H1 (cell line): ENCODE measurements around the gene FAM47C. TPM values are rescaled to one million over a fixed set of nuclear protein-coding genes. Genes with fewer than 3 reads are reported as not detected.

Experiments
- CTCF ChIA-PET: fragments of 300-600 bp; sonication (Branson Sonifier 250); formaldehyde crosslinking; loops from one replicate; lab custom pipeline; 2021; ENCODE audit not compliant: partially characterized antibody; lab: Charles Lee
- POLR2A ChIA-PET: fragments of 300-600 bp; sonication (Branson Sonifier 250); formaldehyde crosslinking; loops from one replicate; lab custom pipeline; 2021; ENCODE audit warnings: inconsistent platforms; ENCODE audit not compliant: partially characterized antibody; lab: Charles Lee
- DNase-seq, 2 experiments: peaks; one replicate each; pipeline versions ENCODE4 v3.0.0 to v3.0.0-alpha.2; 2010 to 2022; ENCODE audit warnings: low spot score in 2 of 2, low read depth in 1 of 2, mixed read lengths in 1 of 2
- FAIRE-seq: peaks from 2 replicates; lab custom pipeline; 2011; peaks lifted over from hg19 to GRCh38; lab: Jason Lieb, UNC
- H2AFZ ChIP-seq: 2 replicates; pipeline ENCODE4 v1.8.1; 2012; ENCODE audit warnings: low read length, inconsistent platforms
- H2AK5ac ChIP-seq: 2 replicates; pipeline ENCODE4 v1.6.1; 2013; ENCODE audit warnings: low read depth, low read length
- H2BK120ac ChIP-seq: replicated peaks from 2 replicates; pipeline ENCODE3; 2013; ENCODE audit warnings: low read depth, low read length, inconsistent platforms
- H2BK12ac ChIP-seq: 2 replicates; pipeline ENCODE4 v1.6.1; 2013; ENCODE audit warnings: low read depth, low read length
- H2BK15ac ChIP-seq: 2 replicates; pipeline ENCODE4 v1.6.1; 2013; ENCODE audit warnings: low read length
- H2BK20ac ChIP-seq: 2 replicates; pipeline ENCODE4 v1.6.1; 2013; ENCODE audit warnings: low read length
- H2BK5ac ChIP-seq: 2 replicates; pipeline ENCODE4 v1.6.1; 2013; ENCODE audit warnings: low read depth, low read length
- H3K14ac ChIP-seq: 2 replicates; pipeline ENCODE4 v1.6.1; 2013; ENCODE audit warnings: inconsistent platforms; ENCODE audit not compliant: insufficient read length
- H3K18ac ChIP-seq: 2 replicates; pipeline ENCODE4 v1.6.1; 2013; ENCODE audit warnings: low read length; ENCODE audit errors: extremely low read depth
- H3K23ac ChIP-seq: 2 replicates; pipeline ENCODE4 v1.6.1; 2013; ENCODE audit warnings: inconsistent platforms; ENCODE audit not compliant: insufficient read length
- H3K23me2 ChIP-seq: 2 replicates; pipeline ENCODE4 v1.6.1; 2013; ENCODE audit warnings: low read depth, low read length
- H3K27ac ChIP-seq: 2 replicates; pipeline ENCODE4 v1.6.1; 2011; ENCODE audit warnings: low read depth, low read length, inconsistent platforms
- H3K27me3 ChIP-seq, 4 experiments: replicated peaks in 1 of 4; 1 replicate in 1 of 4; 2 replicates in 3 of 4; pipeline versions ENCODE4 v1.6.1 to v1.8.1; 2011 to 2013; ENCODE audit warnings: low read length in 3 of 4, mild to moderate bottlenecking in 3 of 4, inconsistent platforms in 2 of 4, mixed read lengths in 2 of 4, moderate library complexity in 1 of 4; ENCODE audit not compliant: control insufficient read depth in 3 of 4, insufficient read depth in 3 of 4; ENCODE audit errors: extremely low read depth in 1 of 4
- H3K36me3 ChIP-seq, 4 experiments: 2 replicates each; pipeline versions ENCODE4 v1.6.1 to v1.8.1; 2011 to 2013; ENCODE audit warnings: mild to moderate bottlenecking in 4 of 4, low read length in 3 of 4, moderate library complexity in 2 of 4, control low read depth in 1 of 4, inconsistent platforms in 1 of 4; ENCODE audit not compliant: insufficient read depth in 4 of 4, control insufficient read depth in 2 of 4
- H3K4ac ChIP-seq: replicated peaks from 2 replicates; pipeline ENCODE3; 2013; ENCODE audit warnings: low read length, low read depth, mixed read lengths, inconsistent platforms; ENCODE audit not compliant: insufficient read length
- H3K4me1 ChIP-seq, 4 experiments: replicated peaks in 1 of 4; 1 replicate in 1 of 4; 2 replicates in 3 of 4; pipeline versions ENCODE4 v1.6.1 to v1.8.1; 2011 to 2013; ENCODE audit warnings: low read length in 3 of 4, inconsistent platforms in 2 of 4, mixed read lengths in 1 of 4; ENCODE audit not compliant: insufficient read depth in 4 of 4, control insufficient read depth in 3 of 4
- H3K4me2 ChIP-seq, 2 experiments: 2 replicates each; pipeline versions ENCODE4 v1.6.1 to v1.8.1; 2011 to 2013; ENCODE audit warnings: low read depth in 2 of 2, low read length in 2 of 2, control low read depth in 1 of 2, inconsistent platforms in 1 of 2, mild to moderate bottlenecking in 1 of 2; ENCODE audit not compliant: insufficient read depth in 1 of 2
- H3K4me3 ChIP-seq, 4 experiments: fragments of 200-600, 300-600 bp in 1 of 4; sonication (generic), shearing (Covaris generic), sonication (Bioruptor Twin) in 1 of 4; 2 replicates each; pipeline versions ENCODE4 v1.5.1 to v1.8.1; 2011 to 2016; ENCODE audit warnings: low read length in 4 of 4, low read depth in 3 of 4, control low read depth in 2 of 4, inconsistent platforms in 2 of 4, mild to moderate bottlenecking in 2 of 4, mixed read lengths in 1 of 4, moderate library complexity in 1 of 4; ENCODE audit not compliant: insufficient read depth in 2 of 4; ENCODE audit errors: extremely low read depth in 1 of 4
- H3K56ac ChIP-seq: replicated peaks from 2 replicates; pipeline ENCODE3; 2013; ENCODE audit warnings: low read depth, mild to moderate bottlenecking, mixed read lengths, low read length, inconsistent platforms; ENCODE audit not compliant: insufficient read length
- H3K79me1 ChIP-seq: 2 replicates; pipeline ENCODE4 v1.6.1; 2013; ENCODE audit warnings: low read depth, low read length, control low read depth
- H3K79me2 ChIP-seq, 2 experiments: 2 replicates each; pipeline versions ENCODE4 v1.6.1 to v1.8.1; 2012 to 2013; ENCODE audit warnings: low read length in 2 of 2, mild to moderate bottlenecking in 2 of 2, inconsistent platforms in 1 of 2; ENCODE audit not compliant: insufficient read depth in 2 of 2, control insufficient read depth in 1 of 2
- H3K9ac ChIP-seq, 4 experiments: replicated peaks in 1 of 4; 1 replicate in 1 of 4; 2 replicates in 3 of 4; pipeline versions ENCODE4 v1.6.1 to v1.8.1; 2011 to 2013; ENCODE audit warnings: low read depth in 3 of 4, low read length in 3 of 4, control low read depth in 2 of 4, mild to moderate bottlenecking in 2 of 4, moderate library complexity in 2 of 4, inconsistent platforms in 1 of 4; ENCODE audit errors: extremely low read depth in 1 of 4
- H3K9me3 ChIP-seq, 2 experiments: 2 replicates each; pipeline versions ENCODE4 v1.6.1 to v1.8.1; 2012 to 2013; ENCODE audit warnings: mild to moderate bottlenecking in 2 of 2, moderate library complexity in 2 of 2, control low read depth in 1 of 2, inconsistent platforms in 1 of 2, low read depth in 1 of 2, low read length in 1 of 2, mixed read lengths in 1 of 2; ENCODE audit not compliant: insufficient read depth in 2 of 2
- H4K20me1 ChIP-seq, 2 experiments: replicated peaks in 1 of 2; 2 replicates each; pipeline versions ENCODE3 to v1.8.1; 2011 to 2013; ENCODE audit warnings: inconsistent platforms in 2 of 2, low read length in 2 of 2, mild to moderate bottlenecking in 1 of 2; ENCODE audit not compliant: insufficient read depth in 2 of 2, control insufficient read depth in 1 of 2
- H4K5ac ChIP-seq: 2 replicates; pipeline ENCODE4 v1.6.1; 2013; ENCODE audit warnings: low read length, low read depth, mixed read lengths, inconsistent platforms; ENCODE audit not compliant: insufficient read length
- H4K8ac ChIP-seq: 2 replicates; pipeline ENCODE4 v1.8.0; 2013; ENCODE audit warnings: mild to moderate bottlenecking, moderate library complexity, low read length, inconsistent platforms; ENCODE audit not compliant: insufficient read depth; ENCODE audit errors: extremely low read depth
- H4K91ac ChIP-seq: replicated peaks from 2 replicates; pipeline ENCODE3; 2013; ENCODE audit warnings: low read length, mixed read lengths, inconsistent platforms; ENCODE audit not compliant: insufficient read length
- EGR1 ChIP-seq: IDR thresholded peaks from 2 replicates; pipeline ENCODE4 v1.6.1; 2011; ENCODE audit warnings: low read depth, low read length, borderline replicate concordance
- HDAC6 ChIP-seq: IDR thresholded peaks from one replicate; pipeline ENCODE4 v1.7.1; 2012; ENCODE audit warnings: low read depth, mild to moderate bottlenecking, inconsistent platforms, low read length, moderate library complexity
- RBBP5 ChIP-seq: IDR thresholded peaks from 2 replicates; pipeline ENCODE4 v1.7.1; 2012; ENCODE audit warnings: low read depth, mild to moderate bottlenecking, inconsistent platforms, low read length, moderate library complexity, borderline replicate concordance
- RNF2 ChIP-seq: fragments of 200-900, 300-1000 bp; sonication (generic); IDR thresholded peaks from 2 replicates; pipeline ENCODE4 v1.7.1; 2016; ENCODE audit warnings: borderline replicate concordance, low read depth, mild to moderate bottlenecking, antibody characterized with exemption, low read length; ENCODE audit not compliant: poor library complexity, severe bottlenecking; ENCODE audit errors: missing control alignments
- SIRT6 ChIP-seq: IDR thresholded peaks from one replicate; pipeline ENCODE4 v1.7.1; 2012; ENCODE audit warnings: low read length, inconsistent platforms
- TAF7 ChIP-seq: optimal IDR thresholded peaks from 2 replicates; pipeline ENCODE3; 2011; ENCODE audit warnings: low read depth, mild to moderate bottlenecking, inconsistent platforms, low read length, moderate library complexity, borderline replicate concordance
- WGBS, 2 experiments: shearing (Covaris generic) in 1 of 2; methylation state at CpG; one replicate each; pipeline versions ENCODE4 v1.1.6 to v1.1.7; 2013 to 2015; ENCODE audit warnings: low lambda C conversion rate in 2 of 2, mixed read lengths in 2 of 2, inconsistent platforms in 1 of 2, low coverage in 1 of 2, missing lambda C conversion rate in 1 of 2; ENCODE audit not compliant: insufficient replicate concordance in 2 of 2, insufficient coverage in 1 of 2, insufficient read length in 1 of 2; ENCODE audit errors: extremely low coverage in 1 of 2, missing lambda C conversion rate in 1 of 2; 5-methylcytosine and 5-hydroxymethylcytosine counted together
- polyA plus RNA-seq, 7 experiments: library from polyadenylated mRNA; depleted of rRNA in 3 of 7; stranded (reverse) in 5 of 7; unstranded in 2 of 7; fragments of >200 nt in 5 of 7; fragments of 200-250 nt in 2 of 7; gene quantifications; 1 replicate in 5 of 7; 2 replicates in 1 of 7; 4 replicates in 1 of 7; pipeline versions ENCODE4 v1.2.1 to v1.2.3, GENCODE V29; 2011 to 2013; ENCODE audit warnings: missing spikeins in 2 of 7, mixed read lengths in 2 of 7
- total RNA-seq: library from RNA; stranded (reverse); fragmentation: NEBNext Ultra II Directional; extraction: Animal tissue kit (Norgen Biotek cat#: 25700); gene quantifications from 2 replicates; pipeline ENCODE4 v1.2.1, GENCODE V29; 2021

The FAM47C gene
- total and polyA plus RNA-seq, 2 of the 8 experiments (the other 6 are each of a cell fraction or from before 2014, with no cell fraction given): not detected

DNA sequence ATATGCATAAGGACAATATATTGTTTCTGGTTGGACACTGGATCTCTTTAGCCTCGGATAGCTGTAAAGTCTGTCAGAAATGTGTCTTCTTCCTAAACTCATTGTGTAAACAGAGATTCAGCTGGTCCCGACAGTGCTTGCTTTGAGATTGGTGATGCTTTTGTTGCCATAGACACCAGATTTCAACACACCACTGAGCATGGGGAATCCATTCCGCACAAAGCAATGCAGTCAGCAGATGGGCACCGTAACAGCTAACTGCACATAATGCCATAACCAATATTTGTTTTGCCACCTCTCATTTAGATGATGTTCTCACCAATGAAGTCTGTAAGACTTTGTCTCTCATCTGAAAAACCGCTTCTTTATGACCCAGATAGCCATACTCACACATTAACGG lies 33.3 kb upstream of the FAM47C start:
- no peaks in the 10 kb centered on the region for H3K9me3 ChIP-seq
- ChIA-PET CTCF (no interaction called here), POLR2A (no interaction called here)
- H2BK12ac ChIP-seq: no peak overlapping the region
- no peak for FAIRE-seq
- H3K4me2 ChIP-seq: no peak overlapping the region
- H3K27ac ChIP-seq: no peak overlapping the region
- WGBS, 2 experiments: 94% methylated on average over 6 of the region's 6 CpGs; no CpG with 5 or more reads in 1 of the 2 experiments
- H3K9ac ChIP-seq: no peak overlapping the region
- no peaks in the 10 kb centered on the region for H3K79me2 ChIP-seq
- no peak overlapping the region for H4K5ac ChIP-seq
- H2AFZ ChIP-seq: no peak overlapping the region
- H3K23ac ChIP-seq: no peak overlapping the region
- H2BK20ac ChIP-seq: no peak overlapping the region
- H2AK5ac ChIP-seq: no peak overlapping the region
- no peaks in the 10 kb centered on the region for H3K27me3 ChIP-seq
- no peaks in the 10 kb centered on the region for H3K4me1 ChIP-seq
- H4K91ac ChIP-seq: no peak overlapping the region
- H3K56ac ChIP-seq: no peak overlapping the region
- no peak overlapping the region for H4K8ac ChIP-seq
- H3K23me2 ChIP-seq: no peaks in the 10 kb centered on the region
- no peak overlapping the region for H2BK120ac ChIP-seq
- H3K4ac ChIP-seq: no peak overlapping the region
- H3K18ac ChIP-seq: no peak overlapping the region
- H2BK5ac ChIP-seq: no peak overlapping the region
- H3K79me1 ChIP-seq: no peaks in the 10 kb centered on the region
- DNase-seq: no peak
- no peak overlapping the region for H2BK15ac ChIP-seq
- TF ChIP-seq RNF2 (no peak), RBBP5 (no peak), TAF7 (no peak), HDAC6 (no peak), EGR1 (no peak), SIRT6 (no peak)
- no peaks in the 10 kb centered on the region for H4K20me1 ChIP-seq
- no peaks in the 10 kb centered on the region for H3K36me3 ChIP-seq
- no peak overlapping the region for H3K4me3 ChIP-seq
- no peak overlapping the region for H3K14ac ChIP-seq
